Ovary (tissue), 3 donors: ENCODE results near the gene DSEL.

Experiments
- CTCF ChIP-seq, 3 donors: fragments of 450-650 bp in 2 of 3; fragments of 200-600 bp in 1 of 3; IDR thresholded peaks; one replicate each; pipeline versions ENCODE4 v1.5.1 to v1.8.0; 2016 to 2022; ENCODE audit warnings: antibody characterized with exemption in 3 of 3, mild to moderate bottlenecking in 1 of 3
- EP300 ChIP-seq: sonication (generic); formaldehyde crosslinking; IDR thresholded peaks from one replicate; pipeline ENCODE4 v1.6.1; 2017; ENCODE audit warnings: antibody characterized with exemption
- POLR2A ChIP-seq: fragments of 450-650 bp; IDR thresholded peaks from one replicate; pipeline ENCODE4 v1.6.1; 2017; ENCODE audit warnings: antibody characterized with exemption, mild to moderate bottlenecking, moderate library complexity
- donor health status: DM: no; HTN: no; CAD: no.

- TF ChIP-seq CTCF (IDR thresholded peaks at IDR 0.05) (no peak), POLR2A (no peak), EP300 (no peak)
Observed at GRCh38 chr18:67549946-67550345, 33.4 kb upstream of the DSEL start.
